ENCODE data around the gene USF1.
A peak's percentile ranks its signal among the peaks of the same experiment; 100 is the strongest.
"Not testable (repeated sequence)": the region's sequence is repeated elsewhere in the genome, so short reads cannot be mapped to it uniquely, and the experiment has no call there.

The USF1 gene

GRCh38 chr1:161074676-161075368, 29.0 kb upstream of the USF1 start:
- Histone ChIP-seq H3K4me3 (ENCODE audit: low read depth in 1 of 2, low read length in 2 of 2) (no peak overlapping the region), H3K9me3 (ENCODE audit: low read length) (no peaks in the 10 kb centered on the region), H3K9ac (ENCODE audit: low read length) (no peak overlapping the region), H3K27me3 (ENCODE audit: control insufficient read depth in 1 of 2, insufficient read depth in 2 of 2, low read length in 2 of 2) (peaks cover 0 to 6% of the 10 kb centered on the region in 2 donors), H3K36me3 (ENCODE audit: insufficient read depth, low read length) (no peaks in the 10 kb centered on the region), H3K27ac (ENCODE audit: low read depth, low read length) (no peak overlapping the region), H3K4me1 (ENCODE audit: insufficient read depth, low read length) (no peaks in the 10 kb centered on the region)

- H3K36me3 ChIP-seq (ENCODE audit: insufficient read depth, low read length), result no peaks in the 10 kb centered on the region
- no peaks in the 10 kb centered on the region for H3K9me3 ChIP-seq (ENCODE audit: low read length)
- H3K4me1 ChIP-seq (ENCODE audit: insufficient read depth, low read length), result no peaks in the 10 kb centered on the region
- no peak overlapping the region for H3K27ac ChIP-seq (ENCODE audit: low read depth, low read length)
- H3K9ac ChIP-seq (ENCODE audit: low read length), result no peak overlapping the region
- H3K4me3 ChIP-seq (ENCODE audit: low read depth in 1 of 2, low read length in 2 of 2), result no peak overlapping the region
- H3K27me3 ChIP-seq (ENCODE audit: control insufficient read depth in 1 of 2, insufficient read depth in 2 of 2, low read length in 2 of 2), result no peaks in the 10 kb centered on the region
Measured at GRCh38 chr1:161073474-161074121, 27.8 kb upstream of the USF1 start.

- no peak overlapping the region for H3K27ac ChIP-seq (ENCODE audit: low read depth, low read length)
- no peak overlapping the region for H3K4me3 ChIP-seq (ENCODE audit: low read depth in 1 of 2, low read length in 2 of 2)
- H3K9ac ChIP-seq (ENCODE audit: low read length), result no peak overlapping the region
Measured at GRCh38 chr1:161072751-161073449, 27.1 kb upstream of the USF1 start.

DNA sequence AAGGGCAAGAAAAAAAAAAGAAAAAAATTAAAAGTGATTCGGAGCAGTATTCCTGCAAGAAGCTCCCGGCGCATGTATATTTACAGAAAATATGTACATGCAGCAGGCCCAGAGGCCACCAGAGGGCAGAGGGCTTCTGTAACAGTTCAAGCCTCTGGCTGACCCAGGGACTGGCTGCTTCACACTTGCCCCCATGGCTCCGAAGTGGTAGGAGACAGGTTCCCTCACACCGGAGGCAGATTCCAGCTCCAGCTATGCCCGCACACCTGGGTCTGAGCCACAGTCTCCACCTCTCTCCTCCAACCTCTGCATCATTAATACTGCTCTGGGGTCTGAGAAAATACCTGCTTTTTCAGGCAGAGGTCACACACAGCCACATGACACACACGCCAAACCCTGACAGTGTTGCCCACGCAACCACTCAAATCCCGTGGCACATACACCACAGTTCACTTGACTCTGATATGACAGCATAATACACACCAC, 26.2 kb upstream of the USF1 start:
- no peak overlapping the region for H3K27ac ChIP-seq (ENCODE audit: low read depth, low read length)
- H3K9ac ChIP-seq (ENCODE audit: low read length), result no peak overlapping the region
- no peaks in the 10 kb centered on the region for H3K27me3 ChIP-seq (ENCODE audit: control insufficient read depth in 1 of 2, insufficient read depth in 2 of 2, low read length in 2 of 2)
- no peaks in the 10 kb centered on the region for H3K9me3 ChIP-seq (ENCODE audit: low read length)
- no peaks in the 10 kb centered on the region for H3K36me3 ChIP-seq (ENCODE audit: insufficient read depth, low read length)
- H3K4me1 ChIP-seq (ENCODE audit: insufficient read depth, low read length), result no peaks in the 10 kb centered on the region
- no peak overlapping the region for H3K4me3 ChIP-seq (ENCODE audit: low read depth in 1 of 2, low read length in 2 of 2)

More at GRCh38 chr1:161072751-161073449, 27.1 kb upstream of the USF1 start:
- Histone ChIP-seq H3K36me3 (ENCODE audit: insufficient read depth, low read length) (no peaks in the 10 kb centered on the region), H3K9me3 (ENCODE audit: low read length) (no peaks in the 10 kb centered on the region), H3K4me1 (ENCODE audit: insufficient read depth, low read length) (no peaks in the 10 kb centered on the region), H3K27me3 (ENCODE audit: control insufficient read depth in 1 of 2, insufficient read depth in 2 of 2, low read length in 2 of 2) (no peaks in the 10 kb centered on the region)

DNA sequence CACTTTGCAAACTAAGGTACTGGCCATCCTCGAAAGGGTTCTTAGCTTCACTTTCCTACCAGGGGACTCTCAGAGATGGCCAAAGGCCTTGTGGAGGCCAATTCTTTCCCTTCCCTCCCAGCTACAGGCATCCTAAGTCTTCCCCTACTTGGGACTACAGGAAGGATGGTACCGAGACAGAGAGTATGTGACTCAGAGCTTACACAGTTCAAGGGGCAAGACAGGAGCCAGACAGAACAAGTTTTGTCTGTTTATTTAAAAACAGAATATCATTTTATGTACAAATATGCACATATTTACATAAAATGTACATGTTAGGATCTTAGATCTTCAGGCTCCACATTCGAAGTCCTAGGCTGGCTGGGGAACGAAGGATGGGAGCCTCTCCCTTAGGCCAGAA, 25.0 kb upstream of the USF1 start:
- H3K4me3 ChIP-seq (ENCODE audit: low read depth in 1 of 2, low read length in 2 of 2), result no peak overlapping the region
- H3K9ac ChIP-seq (ENCODE audit: low read length), result no peak overlapping the region
- no peaks in the 10 kb centered on the region for H3K9me3 ChIP-seq (ENCODE audit: low read length)
- H3K27me3 ChIP-seq (ENCODE audit: control insufficient read depth in 1 of 2, insufficient read depth in 2 of 2, low read length in 2 of 2), result no peaks in the 10 kb centered on the region
- no peak overlapping the region for H3K27ac ChIP-seq (ENCODE audit: low read depth, low read length)
- H3K4me1 ChIP-seq (ENCODE audit: insufficient read depth, low read length), result no peaks in the 10 kb centered on the region
- H3K36me3 ChIP-seq (ENCODE audit: insufficient read depth, low read length), result no peaks in the 10 kb centered on the region

DNA sequence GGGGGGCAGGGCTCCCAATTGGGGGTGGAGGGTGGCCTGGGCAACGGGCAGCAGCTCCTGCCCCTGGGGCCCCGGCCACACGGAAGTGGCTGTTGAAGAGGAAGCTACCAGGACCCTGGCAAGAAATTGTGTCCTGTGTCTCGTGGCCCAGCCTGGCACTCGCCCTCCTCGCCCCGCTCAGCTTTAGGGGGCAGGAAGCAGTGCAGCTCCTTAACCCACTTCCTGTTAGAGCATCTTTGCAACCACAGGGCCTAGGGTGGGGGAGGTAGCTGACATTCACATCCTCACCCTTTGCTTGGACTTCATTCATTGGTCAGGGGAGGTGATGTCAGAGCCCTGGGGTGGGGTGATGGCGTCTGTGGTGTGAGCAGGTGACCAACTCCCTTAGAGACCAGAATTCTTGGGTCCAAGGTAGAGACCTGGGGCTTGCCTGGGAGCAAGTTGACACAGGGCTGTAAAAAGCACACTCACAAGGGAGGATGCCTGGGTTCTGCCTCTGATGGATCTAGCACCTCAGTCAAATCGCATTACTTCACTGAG, 24.0 kb upstream of the USF1 start, which contains the start of gene ARHGAP30:
ARHGAP30 (minus strand) TSS at position 161 of the 540 bp plus-strand sequence. CDS start 267 bp downstream, outside the sequence.
- Histone ChIP-seq H3K9me3 (ENCODE audit: low read length) (no peaks in the 10 kb centered on the region), H3K36me3 (ENCODE audit: insufficient read depth, low read length) (no peaks in the 10 kb centered on the region), H3K4me3 (ENCODE audit: low read depth in 1 of 2, low read length in 2 of 2) (peak within 1 kb of the TSS in 1 of 2 donors; percentile 27), H3K27ac (ENCODE audit: low read depth, low read length) (peak within 1 kb of the TSS; percentile 63), H3K9ac (ENCODE audit: low read length) (no peak within 1 kb of the TSS), H3K27me3 (ENCODE audit: control insufficient read depth in 1 of 2, insufficient read depth in 2 of 2, low read length in 2 of 2) (no peaks in the 10 kb centered on the region), H3K4me1 (ENCODE audit: insufficient read depth, low read length) (no peaks in the 10 kb centered on the region)

DNA sequence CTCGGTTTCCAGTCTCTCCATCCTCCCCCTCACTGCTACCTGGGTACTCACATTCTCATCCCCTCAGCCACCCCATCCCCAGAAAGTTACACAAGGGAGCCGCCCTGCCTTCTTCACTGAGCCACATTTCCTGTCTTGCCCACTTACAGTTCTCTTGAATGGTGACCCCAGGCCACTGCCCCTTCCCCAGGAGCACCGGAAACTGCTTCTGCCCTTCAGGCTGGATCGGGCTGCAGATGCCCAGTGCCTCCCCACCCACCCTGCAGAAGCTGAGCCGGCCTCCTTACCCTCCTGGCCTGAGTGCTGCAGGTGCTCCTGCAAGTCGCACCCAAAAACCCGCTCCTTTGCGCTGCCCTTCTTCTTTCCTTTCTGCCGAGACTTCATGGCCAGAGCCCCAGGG, 23.5 kb upstream of the USF1 start:
- no peak overlapping the region for H3K9ac ChIP-seq (ENCODE audit: low read length)
- H3K4me3 ChIP-seq (ENCODE audit: low read depth in 1 of 2, low read length in 2 of 2), result peak overlapping the region in 1 of 2 donors; percentile 27
- H3K36me3 ChIP-seq (ENCODE audit: insufficient read depth, low read length), result no peaks in the 10 kb centered on the region
- no peaks in the 10 kb centered on the region for H3K27me3 ChIP-seq (ENCODE audit: control insufficient read depth in 1 of 2, insufficient read depth in 2 of 2, low read length in 2 of 2)
- peak overlapping the region; percentile 63 for H3K27ac ChIP-seq (ENCODE audit: low read depth, low read length)
- no peaks in the 10 kb centered on the region for H3K9me3 ChIP-seq (ENCODE audit: low read length)
- no peaks in the 10 kb centered on the region for H3K4me1 ChIP-seq (ENCODE audit: insufficient read depth, low read length)

DNA sequence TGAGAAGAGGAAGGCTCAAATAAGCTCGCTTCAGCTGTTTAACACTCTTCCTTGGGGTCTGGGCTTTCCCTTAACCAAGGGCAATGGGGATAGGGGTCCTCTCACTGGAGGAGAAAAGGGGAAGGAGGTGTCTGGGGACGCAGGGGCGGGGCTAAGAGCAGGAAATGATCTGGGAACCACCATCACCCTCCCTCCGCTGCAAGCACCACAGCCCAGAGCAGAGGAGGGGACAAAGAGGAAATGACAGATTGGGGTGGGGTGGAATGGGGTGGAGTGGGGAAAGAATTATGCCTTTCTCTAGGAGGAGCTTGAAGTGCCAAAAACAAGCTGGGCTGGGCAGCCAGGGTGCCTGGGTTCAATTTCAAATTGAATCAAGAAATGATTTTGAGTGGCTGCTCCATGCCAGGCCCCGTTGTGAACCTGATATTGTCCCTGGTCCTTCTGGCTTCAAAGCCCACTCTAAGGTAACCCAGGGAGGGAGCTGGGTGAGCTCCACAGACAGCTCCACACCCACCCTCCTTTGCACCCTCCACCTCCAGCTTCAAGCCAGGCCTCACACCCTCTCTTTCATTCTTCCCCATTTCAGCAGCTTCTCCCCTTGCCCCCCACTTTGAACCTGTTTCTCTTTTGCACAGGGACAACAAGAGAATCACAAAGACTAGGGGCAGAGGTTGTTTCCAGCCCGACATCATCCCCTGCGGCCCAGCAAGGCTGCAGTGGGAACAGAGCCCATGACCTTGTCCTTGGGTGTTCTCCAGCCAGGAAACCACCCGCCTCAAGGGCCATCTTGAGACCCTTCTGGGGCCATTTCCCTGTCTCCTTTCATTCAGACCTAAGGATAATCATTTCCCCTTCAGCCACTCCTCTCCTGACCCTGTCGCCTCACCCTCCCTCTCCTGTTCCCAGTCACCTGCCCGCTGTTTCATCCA, 22.8 kb upstream of the USF1 start:
- Histone ChIP-seq H3K27me3 (ENCODE audit: control insufficient read depth in 1 of 2, insufficient read depth in 2 of 2, low read length in 2 of 2) (no peaks in the 10 kb centered on the region), H3K9ac (ENCODE audit: low read length) (no peak overlapping the region), H3K4me1 (ENCODE audit: insufficient read depth, low read length) (no peaks in the 10 kb centered on the region), H3K9me3 (ENCODE audit: low read length) (no peaks in the 10 kb centered on the region), H3K4me3 (ENCODE audit: low read depth in 1 of 2, low read length in 2 of 2) (peak overlapping the region in 1 of 2 donors; percentile 27), H3K27ac (ENCODE audit: low read depth, low read length) (no peak overlapping the region), H3K36me3 (ENCODE audit: insufficient read depth, low read length) (no peaks in the 10 kb centered on the region)

GRCh38 chr1:161066694-161067093, 20.9 kb upstream of the USF1 start:
- Histone ChIP-seq H3K27me3 (ENCODE audit: control insufficient read depth in 1 of 2, insufficient read depth in 2 of 2, low read length in 2 of 2) (no peaks in the 10 kb centered on the region), H3K4me3 (ENCODE audit: low read depth in 1 of 2, low read length in 2 of 2) (no peak overlapping the region), H3K36me3 (ENCODE audit: insufficient read depth, low read length) (no peaks in the 10 kb centered on the region), H3K4me1 (ENCODE audit: insufficient read depth, low read length) (no peaks in the 10 kb centered on the region), H3K9me3 (ENCODE audit: low read length) (no peaks in the 10 kb centered on the region), H3K27ac (ENCODE audit: low read depth, low read length) (no peak overlapping the region), H3K9ac (ENCODE audit: low read length) (no peak overlapping the region)

GRCh38 chr1:161065681-161066080, 19.9 kb upstream of the USF1 start:
- H3K27ac ChIP-seq (ENCODE audit: low read depth, low read length); H3K9me3 ChIP-seq (ENCODE audit: low read length); H3K36me3 ChIP-seq (ENCODE audit: insufficient read depth, low read length); H3K4me1 ChIP-seq (ENCODE audit: insufficient read depth, low read length); H3K9ac ChIP-seq (ENCODE audit: low read length); H3K4me3 ChIP-seq (ENCODE audit: low read depth in 1 of 2, low read length in 2 of 2); H3K27me3 ChIP-seq (ENCODE audit: control insufficient read depth in 1 of 2, insufficient read depth in 2 of 2, low read length in 2 of 2): not testable (repeated sequence)
